ENCODE measurements around the gene NAT9. TPM values are rescaled to one million over a fixed set of nuclear protein-coding genes. Genes with fewer than 3 reads are reported as not detected.

The NAT9 gene
- total RNA-seq, 2 donors from 2014 or later = 28.4 to 52.6 TPM

- Histone ChIP-seq H3K4me1 (peaks cover 14% of the 10 kb centered on the region), H3K27ac (peak overlapping the region; percentile 81), H3K9me3 (no peaks in the 10 kb centered on the region), H3K36me3 (no peaks in the 10 kb centered on the region), H3K4me3 (peak overlapping the region; percentile 85), H3K9ac (ENCODE audit: low read depth in 2 of 2, low read length in 2 of 2) (peak overlapping the region; percentile 93 to 97), H3K27me3 (no peaks in the 10 kb centered on the region)
- DNase-seq = peak; percentile 64
- no peak for TF ChIP-seq CTCF (IDR thresholded peaks at IDR 0.05)
- intact Hi-C loops (cut with DNase I) = no loop called here
Measured at GRCh38 chr17:74750327-74751069, 25.6 kb downstream of the NAT9 start.

- Histone ChIP-seq H3K9ac (ENCODE audit: low read depth in 2 of 2, low read length in 2 of 2) (peak overlapping the region; percentile 93 to 97), H3K4me1 (peaks cover 19% of the 10 kb centered on the region), H3K27me3 (no peaks in the 10 kb centered on the region), H3K27ac (peak overlapping the region; percentile 81), H3K36me3 (no peaks in the 10 kb centered on the region), H3K4me3 (peak overlapping the region; percentile 85), H3K9me3 (no peaks in the 10 kb centered on the region)
- intact Hi-C loops (cut with DNase I) = no loop called here
- DNase-seq = no peak
- no peak for TF ChIP-seq CTCF (IDR thresholded peaks at IDR 0.05)
Measured at GRCh38 chr17:74750039-74750326, 26.2 kb downstream of the NAT9 start.

- peak overlapping the region; percentile 85 for H3K4me3 ChIP-seq
- H3K27me3 ChIP-seq = no peaks in the 10 kb centered on the region
- DNase-seq = peak; percentile 63
- peaks cover 23% of the 10 kb centered on the region for H3K4me1 ChIP-seq
- no peaks in the 10 kb centered on the region for H3K9me3 ChIP-seq
- peak overlapping the region; percentile 81 for H3K27ac ChIP-seq
- H3K36me3 ChIP-seq = no peaks in the 10 kb centered on the region
- peak overlapping the region; percentile 93 to 97 for H3K9ac ChIP-seq (ENCODE audit: low read depth in 2 of 2, low read length in 2 of 2)
- intact Hi-C loops (cut with DNase I) = no loop called here
- TF ChIP-seq CTCF (IDR thresholded peaks at IDR 0.05) = no peak
Measured at GRCh38 chr17:74749279-74750038, 26.7 kb downstream of the NAT9 start.

GRCh38 chr17:74748529-74749278 lies 27.4 kb downstream of the NAT9 start, which contains the start of gene NHERF1:
Gene NHERF1, plus strand, starts transcription at chr17:74748628. Its CDS starts 219 bp downstream, at chr17:74748847.
- peak; percentile 96 for DNase-seq
- H3K9ac ChIP-seq (ENCODE audit: low read depth in 2 of 2, low read length in 2 of 2) = peak within 1 kb of the TSS; percentile 93 to 97
- H3K27ac ChIP-seq = peak within 1 kb of the TSS; percentile 81
- intact Hi-C loops (cut with DNase I) = no loop called here
- peak within 1 kb of the TSS; percentile 85 for H3K4me3 ChIP-seq
- TF ChIP-seq CTCF (IDR thresholded peaks at IDR 0.05) = no peak
- no peaks in the 10 kb centered on the region for H3K36me3 ChIP-seq
- peaks cover 23% of the 10 kb centered on the region for H3K4me1 ChIP-seq
- no peaks in the 10 kb centered on the region for H3K27me3 ChIP-seq
- H3K9me3 ChIP-seq = no peaks in the 10 kb centered on the region

- Histone ChIP-seq H3K4me1 (peaks cover 23% of the 10 kb centered on the region), H3K36me3 (no peaks in the 10 kb centered on the region), H3K27ac (peak overlapping the region; percentile 56), H3K9me3 (no peaks in the 10 kb centered on the region), H3K9ac (ENCODE audit: low read depth in 2 of 2, low read length in 2 of 2) (peak overlapping the region in 1 of 2 donors; percentile 1), H3K27me3 (no peaks in the 10 kb centered on the region), H3K4me3 (peak overlapping the region; percentile 85)
- DNase-seq = no peak
- intact Hi-C loops (cut with DNase I) = no loop called here
- TF ChIP-seq CTCF (IDR thresholded peaks at IDR 0.05) = no peak
Measured at GRCh38 chr17:74748279-74748528, 27.9 kb downstream of the NAT9 start.
